H1 (cell line): ENCODE results near the gene PLB1. TPM values are rescaled to one million over a fixed set of nuclear protein-coding genes. Genes with fewer than 3 reads are reported as not detected.

Experiments
- CTCF ChIA-PET: fragments of 300-600 bp; sonication (Branson Sonifier 250); formaldehyde crosslinking; loops from one replicate; lab custom pipeline; 2021; ENCODE audit not compliant: partially characterized antibody; lab: Charles Lee
- POLR2A ChIA-PET: fragments of 300-600 bp; sonication (Branson Sonifier 250); formaldehyde crosslinking; loops from one replicate; lab custom pipeline; 2021; ENCODE audit warnings: inconsistent platforms; ENCODE audit not compliant: partially characterized antibody; lab: Charles Lee
- DNase-seq, 2 experiments: peaks; one replicate each; pipeline versions ENCODE4 v3.0.0 to v3.0.0-alpha.2; 2010 to 2022; ENCODE audit warnings: low spot score in 2 of 2, low read depth in 1 of 2, mixed read lengths in 1 of 2
- FAIRE-seq: peaks from 2 replicates; lab custom pipeline; 2011; peaks lifted over from hg19 to GRCh38; lab: Jason Lieb, UNC
- H2AFZ ChIP-seq: 2 replicates; pipeline ENCODE4 v1.8.1; 2012; ENCODE audit warnings: low read length, inconsistent platforms
- H2AK5ac ChIP-seq: 2 replicates; pipeline ENCODE4 v1.6.1; 2013; ENCODE audit warnings: low read depth, low read length
- H2BK120ac ChIP-seq: replicated peaks from 2 replicates; pipeline ENCODE3; 2013; ENCODE audit warnings: low read depth, low read length, inconsistent platforms
- H2BK12ac ChIP-seq: 2 replicates; pipeline ENCODE4 v1.6.1; 2013; ENCODE audit warnings: low read depth, low read length
- H2BK15ac ChIP-seq: 2 replicates; pipeline ENCODE4 v1.6.1; 2013; ENCODE audit warnings: low read length
- H2BK20ac ChIP-seq: 2 replicates; pipeline ENCODE4 v1.6.1; 2013; ENCODE audit warnings: low read length
- H2BK5ac ChIP-seq: 2 replicates; pipeline ENCODE4 v1.6.1; 2013; ENCODE audit warnings: low read depth, low read length
- H3K14ac ChIP-seq: 2 replicates; pipeline ENCODE4 v1.6.1; 2013; ENCODE audit warnings: inconsistent platforms; ENCODE audit not compliant: insufficient read length
- H3K18ac ChIP-seq: 2 replicates; pipeline ENCODE4 v1.6.1; 2013; ENCODE audit warnings: low read length; ENCODE audit errors: extremely low read depth
- H3K23ac ChIP-seq: 2 replicates; pipeline ENCODE4 v1.6.1; 2013; ENCODE audit warnings: inconsistent platforms; ENCODE audit not compliant: insufficient read length
- H3K23me2 ChIP-seq: 2 replicates; pipeline ENCODE4 v1.6.1; 2013; ENCODE audit warnings: low read depth, low read length
- H3K27ac ChIP-seq: 2 replicates; pipeline ENCODE4 v1.6.1; 2011; ENCODE audit warnings: low read depth, low read length, inconsistent platforms
- H3K27me3 ChIP-seq, 4 experiments: replicated peaks in 1 of 4; 1 replicate in 1 of 4; 2 replicates in 3 of 4; pipeline versions ENCODE4 v1.6.1 to v1.8.1; 2011 to 2013; ENCODE audit warnings: low read length in 3 of 4, mild to moderate bottlenecking in 3 of 4, inconsistent platforms in 2 of 4, mixed read lengths in 2 of 4, moderate library complexity in 1 of 4; ENCODE audit not compliant: control insufficient read depth in 3 of 4, insufficient read depth in 3 of 4; ENCODE audit errors: extremely low read depth in 1 of 4
- H3K36me3 ChIP-seq, 4 experiments: 2 replicates each; pipeline versions ENCODE4 v1.6.1 to v1.8.1; 2011 to 2013; ENCODE audit warnings: mild to moderate bottlenecking in 4 of 4, low read length in 3 of 4, moderate library complexity in 2 of 4, control low read depth in 1 of 4, inconsistent platforms in 1 of 4; ENCODE audit not compliant: insufficient read depth in 4 of 4, control insufficient read depth in 2 of 4
- H3K4ac ChIP-seq: replicated peaks from 2 replicates; pipeline ENCODE3; 2013; ENCODE audit warnings: low read length, low read depth, mixed read lengths, inconsistent platforms; ENCODE audit not compliant: insufficient read length
- H3K4me1 ChIP-seq, 4 experiments: replicated peaks in 1 of 4; 1 replicate in 1 of 4; 2 replicates in 3 of 4; pipeline versions ENCODE4 v1.6.1 to v1.8.1; 2011 to 2013; ENCODE audit warnings: low read length in 3 of 4, inconsistent platforms in 2 of 4, mixed read lengths in 1 of 4; ENCODE audit not compliant: insufficient read depth in 4 of 4, control insufficient read depth in 3 of 4
- H3K4me2 ChIP-seq, 2 experiments: 2 replicates each; pipeline versions ENCODE4 v1.6.1 to v1.8.1; 2011 to 2013; ENCODE audit warnings: low read depth in 2 of 2, low read length in 2 of 2, control low read depth in 1 of 2, inconsistent platforms in 1 of 2, mild to moderate bottlenecking in 1 of 2; ENCODE audit not compliant: insufficient read depth in 1 of 2
- H3K4me3 ChIP-seq, 4 experiments: fragments of 200-600, 300-600 bp in 1 of 4; sonication (generic), shearing (Covaris generic), sonication (Bioruptor Twin) in 1 of 4; 2 replicates each; pipeline versions ENCODE4 v1.5.1 to v1.8.1; 2011 to 2016; ENCODE audit warnings: low read length in 4 of 4, low read depth in 3 of 4, control low read depth in 2 of 4, inconsistent platforms in 2 of 4, mild to moderate bottlenecking in 2 of 4, mixed read lengths in 1 of 4, moderate library complexity in 1 of 4; ENCODE audit not compliant: insufficient read depth in 2 of 4; ENCODE audit errors: extremely low read depth in 1 of 4
- H3K56ac ChIP-seq: replicated peaks from 2 replicates; pipeline ENCODE3; 2013; ENCODE audit warnings: low read depth, mild to moderate bottlenecking, mixed read lengths, low read length, inconsistent platforms; ENCODE audit not compliant: insufficient read length
- H3K79me1 ChIP-seq: 2 replicates; pipeline ENCODE4 v1.6.1; 2013; ENCODE audit warnings: low read depth, low read length, control low read depth
- H3K79me2 ChIP-seq, 2 experiments: 2 replicates each; pipeline versions ENCODE4 v1.6.1 to v1.8.1; 2012 to 2013; ENCODE audit warnings: low read length in 2 of 2, mild to moderate bottlenecking in 2 of 2, inconsistent platforms in 1 of 2; ENCODE audit not compliant: insufficient read depth in 2 of 2, control insufficient read depth in 1 of 2
- H3K9ac ChIP-seq, 4 experiments: replicated peaks in 1 of 4; 1 replicate in 1 of 4; 2 replicates in 3 of 4; pipeline versions ENCODE4 v1.6.1 to v1.8.1; 2011 to 2013; ENCODE audit warnings: low read depth in 3 of 4, low read length in 3 of 4, control low read depth in 2 of 4, mild to moderate bottlenecking in 2 of 4, moderate library complexity in 2 of 4, inconsistent platforms in 1 of 4; ENCODE audit errors: extremely low read depth in 1 of 4
- H3K9me3 ChIP-seq, 2 experiments: 2 replicates each; pipeline versions ENCODE4 v1.6.1 to v1.8.1; 2012 to 2013; ENCODE audit warnings: mild to moderate bottlenecking in 2 of 2, moderate library complexity in 2 of 2, control low read depth in 1 of 2, inconsistent platforms in 1 of 2, low read depth in 1 of 2, low read length in 1 of 2, mixed read lengths in 1 of 2; ENCODE audit not compliant: insufficient read depth in 2 of 2
- H4K20me1 ChIP-seq, 2 experiments: replicated peaks in 1 of 2; 2 replicates each; pipeline versions ENCODE3 to v1.8.1; 2011 to 2013; ENCODE audit warnings: inconsistent platforms in 2 of 2, low read length in 2 of 2, mild to moderate bottlenecking in 1 of 2; ENCODE audit not compliant: insufficient read depth in 2 of 2, control insufficient read depth in 1 of 2
- H4K5ac ChIP-seq: 2 replicates; pipeline ENCODE4 v1.6.1; 2013; ENCODE audit warnings: low read length, low read depth, mixed read lengths, inconsistent platforms; ENCODE audit not compliant: insufficient read length
- H4K8ac ChIP-seq: 2 replicates; pipeline ENCODE4 v1.8.0; 2013; ENCODE audit warnings: mild to moderate bottlenecking, moderate library complexity, low read length, inconsistent platforms; ENCODE audit not compliant: insufficient read depth; ENCODE audit errors: extremely low read depth
- H4K91ac ChIP-seq: replicated peaks from 2 replicates; pipeline ENCODE3; 2013; ENCODE audit warnings: low read length, mixed read lengths, inconsistent platforms; ENCODE audit not compliant: insufficient read length
- ASH2L ChIP-seq: fragments of 200-600, 300-600 bp; sonication (generic); IDR thresholded peaks from one replicate; pipeline ENCODE4 v1.7.1; 2017; ENCODE audit warnings: low read length
- BCL11A ChIP-seq, 2 experiments: IDR thresholded peaks; one replicate each; pipeline ENCODE4 v1.6.1; 2011; ENCODE audit warnings: low read depth in 2 of 2, low read length in 2 of 2, mild to moderate bottlenecking in 2 of 2
- CTBP2 ChIP-seq: IDR thresholded peaks from 2 replicates; pipeline ENCODE4 v1.7.0; 2011; ENCODE audit warnings: borderline replicate concordance, mild to moderate bottlenecking, moderate library complexity, mixed read lengths, low read length; ENCODE audit not compliant: insufficient read depth, insufficient read length
- EZH2 ChIP-seq: fragments of 200-600 bp; sonication (generic); IDR thresholded peaks from 2 replicates; pipeline ENCODE4 v1.7.1; 2012; ENCODE audit warnings: low read depth, mild to moderate bottlenecking, moderate library complexity, low read length, inconsistent platforms; ENCODE audit not compliant: severe bottlenecking
- MAFK ChIP-seq: IDR thresholded peaks from 2 replicates; pipeline ENCODE4 v1.6.1; 2012; ENCODE audit warnings: low read depth, mild to moderate bottlenecking, improper control_type of control experiment, low read length
- NRF1 ChIP-seq: IDR thresholded peaks from 2 replicates; pipeline ENCODE4 v1.6.1; 2011; ENCODE audit warnings: mild to moderate bottlenecking, low read depth, low read length, improper control_type of control experiment
- RNF2 ChIP-seq: fragments of 200-900, 300-1000 bp; sonication (generic); IDR thresholded peaks from 2 replicates; pipeline ENCODE4 v1.7.1; 2016; ENCODE audit warnings: borderline replicate concordance, low read depth, mild to moderate bottlenecking, antibody characterized with exemption, low read length; ENCODE audit not compliant: poor library complexity, severe bottlenecking; ENCODE audit errors: missing control alignments
- SAP30 ChIP-seq: fragments of 300-600 bp; sonication (generic); IDR thresholded peaks from 2 replicates; pipeline ENCODE4 v1.7.1; 2012; ENCODE audit warnings: low read length, moderate library complexity, mild to moderate bottlenecking, inconsistent platforms; ENCODE audit not compliant: insufficient read depth, insufficient replicate concordance
- SIRT6 ChIP-seq: IDR thresholded peaks from one replicate; pipeline ENCODE4 v1.7.1; 2012; ENCODE audit warnings: low read length, inconsistent platforms
- SP4 ChIP-seq: IDR thresholded peaks from 2 replicates; pipeline ENCODE4 v1.6.1; 2012; ENCODE audit warnings: low read length, inconsistent platforms
- TAF1 ChIP-seq: IDR thresholded peaks from 2 replicates; pipeline ENCODE4 v1.6.1; 2011; ENCODE audit warnings: mild to moderate bottlenecking, low read depth, low read length
- TAF7 ChIP-seq: optimal IDR thresholded peaks from 2 replicates; pipeline ENCODE3; 2011; ENCODE audit warnings: low read depth, mild to moderate bottlenecking, inconsistent platforms, low read length, moderate library complexity, borderline replicate concordance
- WGBS, 2 experiments: shearing (Covaris generic) in 1 of 2; methylation state at CpG; one replicate each; pipeline versions ENCODE4 v1.1.6 to v1.1.7; 2013 to 2015; ENCODE audit warnings: low lambda C conversion rate in 2 of 2, mixed read lengths in 2 of 2, inconsistent platforms in 1 of 2, low coverage in 1 of 2, missing lambda C conversion rate in 1 of 2; ENCODE audit not compliant: insufficient replicate concordance in 2 of 2, insufficient coverage in 1 of 2, insufficient read length in 1 of 2; ENCODE audit errors: extremely low coverage in 1 of 2, missing lambda C conversion rate in 1 of 2; 5-methylcytosine and 5-hydroxymethylcytosine counted together
- polyA plus RNA-seq, 7 experiments: library from polyadenylated mRNA; depleted of rRNA in 3 of 7; stranded (reverse) in 5 of 7; unstranded in 2 of 7; fragments of >200 nt in 5 of 7; fragments of 200-250 nt in 2 of 7; gene quantifications; 1 replicate in 5 of 7; 2 replicates in 1 of 7; 4 replicates in 1 of 7; pipeline versions ENCODE4 v1.2.1 to v1.2.3, GENCODE V29; 2011 to 2013; ENCODE audit warnings: missing spikeins in 2 of 7, mixed read lengths in 2 of 7
- total RNA-seq: library from RNA; stranded (reverse); fragmentation: NEBNext Ultra II Directional; extraction: Animal tissue kit (Norgen Biotek cat#: 25700); gene quantifications from 2 replicates; pipeline ENCODE4 v1.2.1, GENCODE V29; 2021
- TF ChIP-seq, protein P1 (sequence below): IDR thresholded peaks from 2 replicates; pipeline ENCODE4 v1.6.1; 2012; ENCODE audit warnings: inconsistent platforms

Gene PLB1
- total and polyA plus RNA-seq, 2 of the 8 experiments (the other 6 are each of a cell fraction or from before 2014, with no cell fraction given), result 0.20 to 0.36 TPM

DNA sequence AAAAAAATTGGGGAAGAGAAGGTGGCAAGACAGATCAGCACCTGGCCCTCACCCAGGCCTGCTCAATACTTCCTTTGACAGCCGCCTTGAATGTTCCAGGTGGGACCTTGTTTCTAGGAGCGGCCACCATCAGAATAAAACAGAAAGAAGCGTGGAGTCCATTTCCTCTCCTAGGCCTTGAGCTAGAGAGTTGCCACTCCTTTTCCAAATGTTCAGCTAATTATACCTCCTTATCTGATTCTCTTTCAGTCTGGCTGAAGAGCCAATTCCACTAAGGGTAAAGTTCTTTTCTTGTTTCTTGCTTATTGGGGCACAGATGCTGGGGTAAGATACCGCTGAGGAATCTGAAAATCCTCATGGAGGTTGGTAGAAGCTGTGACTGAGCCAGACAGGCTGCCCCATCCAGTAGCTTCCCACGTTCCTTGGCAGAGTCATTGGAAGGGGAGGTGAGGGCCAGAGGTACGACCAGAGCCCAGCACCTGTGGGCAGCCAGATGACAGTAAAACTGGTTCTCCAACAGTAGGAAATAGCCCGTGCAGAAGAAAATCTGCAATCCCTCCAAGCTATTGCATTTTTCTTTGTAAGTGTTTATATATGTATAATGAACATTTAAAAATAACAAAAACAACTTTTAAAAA, 51.5 kb downstream of the PLB1 start:
- H3K4ac ChIP-seq, result no peak overlapping the region
- no peak overlapping the region for H4K5ac ChIP-seq
- no peak overlapping the region for H3K9ac ChIP-seq
- H3K14ac ChIP-seq, result no peak overlapping the region
- H3K23me2 ChIP-seq, result no peaks in the 10 kb centered on the region
- no peak overlapping the region for H2BK15ac ChIP-seq
- ChIA-PET CTCF (interaction anchor here (0.6 to 1.7 kb wide), 4 partner anchors 8 to 344 kb away, joined by 3 to 5 read pairs (median 3); no protein-coding TSS in a partner anchor), POLR2A (no interaction called here)
- no peak overlapping the region for H2BK120ac ChIP-seq
- no peak overlapping the region for H3K23ac ChIP-seq
- no peak overlapping the region for H3K18ac ChIP-seq
- no peaks in the 10 kb centered on the region for H3K79me2 ChIP-seq
- H4K91ac ChIP-seq, result no peak overlapping the region
- no peaks in the 10 kb centered on the region; a peak in 2 of 7 replicates for H3K27me3 ChIP-seq
- no peak for DNase-seq
- H2BK5ac ChIP-seq, result no peak overlapping the region
- H2AFZ ChIP-seq, result no peak overlapping the region
- no peak for FAIRE-seq
- no peak overlapping the region for H3K4me2 ChIP-seq
- H2AK5ac ChIP-seq, result no peak overlapping the region
- no peaks in the 10 kb centered on the region for H3K9me3 ChIP-seq
- H3K79me1 ChIP-seq, result no peaks in the 10 kb centered on the region; the same call in 1 of the 2 replicates
- no peak overlapping the region for H2BK20ac ChIP-seq
- 82% methylated on average over 7 of the region's 7 CpGs; no CpG with 5 or more reads in 1 of the 2 experiments for WGBS, 2 experiments
- H2BK12ac ChIP-seq, result no peak overlapping the region
- H3K56ac ChIP-seq, result no peak overlapping the region
- no peak overlapping the region for H3K27ac ChIP-seq
- H4K20me1 ChIP-seq, result no peaks in the 10 kb centered on the region
- no peak overlapping the region for H4K8ac ChIP-seq
- H3K36me3 ChIP-seq, result no peaks in the 10 kb centered on the region
- H3K4me1 ChIP-seq, result no peaks in the 10 kb centered on the region; a peak in 1 of 7 replicates
- no peak overlapping the region for H3K4me3 ChIP-seq
- TF ChIP-seq TAF1 (no peak), SIRT6 (no peak), SAP30 (no peak), BCL11A (IDR thresholded peaks at IDR 0.05; ENCODE audit: low read depth in 2 of 2, low read length in 2 of 2) (no peak), TAF7 (no peak), RNF2 (no peak), EZH2 (no peak), NRF1 (no peak), MAFK (no peak), CTBP2 (no peak), SP4 (no peak), ASH2L (no peak)
- TF ChIP-seq, protein P1, sequence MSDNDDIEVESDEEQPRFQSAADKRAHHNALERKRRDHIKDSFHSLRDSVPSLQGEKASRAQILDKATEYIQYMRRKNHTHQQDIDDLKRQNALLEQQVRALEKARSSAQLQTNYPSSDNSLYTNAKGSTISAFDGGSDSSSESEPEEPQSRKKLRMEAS, result no peak
